Activated naive CD4-positive, alpha-beta T cell treated with Interleukin-2 at 50 U/mL for 16 hours (primary cell): ENCODE results near the gene ADA.

Source experiments
- DNase-seq: peaks from one replicate; pipeline ENCODE4 v3.0.0-alpha.2; 2020

The ADA gene

GRCh38 chr20:44621939-44622338 is 29.6 kb downstream of the ADA start:
- no peak for DNase-seq

- DNase-seq: no peak
These were observed 30.2 kb downstream of the ADA start for GRCh38 chr20:44621325-44621724.

GRCh38 chr20:44620030-44620429 is 31.5 kb downstream of the ADA start:
- no peak for DNase-seq

GRCh38 chr20:44619294-44619693 is 32.2 kb downstream of the ADA start:
- DNase-seq: no peak

GRCh38 chr20:44618318-44618731 is 33.2 kb downstream of the ADA start:
- DNase-seq: peak; percentile 44

GRCh38 chr20:44616604-44616964 is 34.9 kb downstream of the ADA start:
- no peak for DNase-seq

GRCh38 chr20:44615876-44616603 is 35.5 kb downstream of the ADA start:
- DNase-seq: no peak

- DNase-seq: no peak
These were observed 36.2 kb downstream of the ADA start for GRCh38 chr20:44615169-44615791.

- no peak for DNase-seq
These were observed 37.0 kb downstream of the ADA start for GRCh38 chr20:44614525-44614924.

- DNase-seq: no peak
These were observed 37.9 kb downstream of the ADA start for GRCh38 chr20:44613575-44613974.

GRCh38 chr20:44610313-44610962 is 41.1 kb downstream of the ADA start:
- DNase-seq: no peak

GRCh38 chr20:44609516-44610312 is 41.8 kb downstream of the ADA start:
- DNase-seq: peak; percentile 86

GRCh38 chr20:44609006-44609515 is 42.4 kb downstream of the ADA start:
- DNase-seq: no peak

- no peak for DNase-seq
These were observed 44.6 kb downstream of the ADA start for GRCh38 chr20:44606725-44607441.

- no peak for DNase-seq
These were observed 48.2 kb downstream of the ADA start for GRCh38 chr20:44603327-44603726.

- no peak for DNase-seq
These were observed 49.7 kb downstream of the ADA start for GRCh38 chr20:44601801-44602204.

- no peak for DNase-seq
These were observed 50.2 kb downstream of the ADA start for GRCh38 chr20:44601236-44601671.

GRCh38 chr20:44600758-44601201 is 50.7 kb downstream of the ADA start:
- DNase-seq: no peak

GRCh38 chr20:44600301-44600700 is 51.2 kb downstream of the ADA start:
- no peak for DNase-seq

GRCh38 chr20:44599715-44600114 is 51.8 kb downstream of the ADA start:
- DNase-seq: no peak

- DNase-seq: no peak
These were observed 52.8 kb downstream of the ADA start for GRCh38 chr20:44598423-44599305.
